ENCODE measurements around the gene ABCC8. TPM values are rescaled to one million over a fixed set of nuclear protein-coding genes. Genes with fewer than 3 reads are reported as not detected.

The ABCC8 gene
- not detected for polyA plus RNA-seq (2013, experiment 1 of 2)
- not detected for polyA plus RNA-seq (2013, experiment 2 of 2)

DNA sequence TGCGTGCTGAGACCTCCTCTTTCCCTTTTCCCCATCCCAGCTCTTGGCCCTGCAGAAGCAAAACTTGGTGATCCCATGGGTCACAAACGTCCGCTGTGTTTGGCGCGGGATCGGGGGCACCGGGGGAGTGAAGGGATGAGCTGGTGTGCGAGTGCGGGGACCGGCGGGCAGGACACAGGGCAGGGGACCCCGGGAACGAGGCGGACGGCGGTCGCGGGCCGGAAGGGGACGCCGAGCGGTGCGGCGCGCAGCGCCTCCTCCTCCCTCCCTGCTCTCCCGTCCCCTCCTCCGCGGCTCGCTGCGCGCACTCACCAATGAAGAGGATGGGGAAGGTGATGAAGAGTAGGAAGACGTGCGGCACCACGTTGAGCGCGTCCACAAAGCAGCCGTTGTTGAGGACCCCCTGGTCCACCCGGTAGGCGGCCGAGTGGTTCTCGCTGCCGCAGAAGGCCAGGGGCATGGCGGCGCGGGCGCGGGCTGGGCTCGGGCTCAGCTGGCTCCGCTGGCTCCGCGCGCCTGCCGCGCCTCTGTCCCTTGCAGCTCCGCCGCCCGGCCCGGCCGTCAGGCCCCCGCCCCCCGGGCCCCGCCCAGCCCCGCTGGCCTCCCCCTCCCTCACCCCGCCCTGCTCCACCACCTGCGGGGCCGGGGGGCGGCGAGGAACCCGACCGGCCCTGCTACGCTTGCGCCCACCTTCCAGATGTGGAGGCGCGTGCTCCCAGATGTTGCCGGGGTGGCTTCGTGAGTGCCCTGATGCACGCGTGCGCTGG, at the start of gene ABCC8:
Gene ABCC8, minus strand, starts transcription at position 529 of the 767 bp plus-strand sequence. Its CDS starts 69 bp downstream, at position 460.
- Histone ChIP-seq H3K14ac (ENCODE audit: low read length in 2 of 2) (no peak within 1 kb of the TSS), H3K9ac (ENCODE audit: low read length) (no peak within 1 kb of the TSS), H3K23ac (ENCODE audit: low read length in 2 of 2) (no peak within 1 kb of the TSS), H4K8ac (ENCODE audit: low read length) (no peak within 1 kb of the TSS), H4K91ac (ENCODE audit: low read length) (no peak within 1 kb of the TSS), H2AK5ac (ENCODE audit: low read length, severe bottlenecking) (no peak within 1 kb of the TSS), H2AFZ (ENCODE audit: low read depth, low read length) (no peak within 1 kb of the TSS), H2BK12ac (ENCODE audit: low read length in 2 of 2) (no peak within 1 kb of the TSS), H2BK120ac (ENCODE audit: low read depth, low read length) (no peak within 1 kb of the TSS), H3K4me1 (ENCODE audit: control insufficient read depth, insufficient read depth, low read depth, low read length) (peaks cover 9% of the 10 kb centered on the region), H3K27ac (ENCODE audit: low read length, poor library complexity, severe bottlenecking) (no peak within 1 kb of the TSS), H3K9me3 (ENCODE audit: control insufficient read depth, low read length) (no peaks in the 10 kb centered on the region), H2BK5ac (ENCODE audit: low read depth, low read length, poor library complexity, severe bottlenecking) (no peak within 1 kb of the TSS), H3K79me1 (replicated peaks; ENCODE audit: low read length, poor library complexity, severe bottlenecking) (no peaks in the 10 kb centered on the region), H3K18ac (ENCODE audit: low read depth in 1 of 2, low read length in 2 of 2) (no peak within 1 kb of the TSS), H3K36me3 (ENCODE audit: control insufficient read depth in 1 of 2, insufficient read depth in 2 of 2, low read depth in 1 of 2, low read length in 2 of 2) (no peaks in the 10 kb centered on the region), H3K4me3 (ENCODE audit: insufficient read depth in 1 of 2, low read depth in 1 of 2, low read length in 2 of 2) (peak within 1 kb of the TSS in 1 of 2 experiments; percentile 4), H3K4ac (ENCODE audit: low read depth in 1 of 2, low read length in 2 of 2) (no peak within 1 kb of the TSS), H3K27me3 (ENCODE audit: control insufficient read depth in 1 of 2, insufficient read depth in 1 of 2, low read length in 2 of 2) (peaks cover 85 to 86% of the 10 kb centered on the region in 2 experiments), H3K4me2 (ENCODE audit: low read length, poor library complexity, severe bottlenecking) (no peak within 1 kb of the TSS), H2BK15ac (ENCODE audit: low read depth, poor library complexity, severe bottlenecking) (no peak within 1 kb of the TSS)
- DNase-seq, result no peak
- 1% methylated on average over 25 of the region's 80 CpGs for WGBS

DNA sequence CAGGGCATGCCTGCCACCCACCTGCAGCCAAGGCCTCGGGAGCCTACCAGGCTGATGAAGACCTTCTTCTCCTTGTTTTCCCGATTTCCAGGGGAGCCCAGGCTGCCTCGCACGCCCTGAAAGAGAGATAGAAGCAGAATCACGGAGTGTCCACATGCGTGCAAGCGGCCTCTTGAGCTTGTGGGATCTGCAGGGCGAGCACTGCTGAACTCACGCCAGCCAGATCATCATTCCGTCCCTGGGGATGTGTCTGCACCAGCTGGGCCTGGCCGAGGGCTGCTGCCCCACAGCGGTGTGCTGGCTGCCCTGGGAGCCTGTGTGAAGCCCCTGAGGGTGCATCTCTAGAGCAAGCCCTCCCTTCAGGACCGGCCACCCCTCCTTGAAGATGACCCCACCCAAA, 49.7 kb upstream of the ABCC8 start:
- no peak overlapping the region for H3K18ac ChIP-seq (ENCODE audit: low read depth in 1 of 2, low read length in 2 of 2)
- H2BK120ac ChIP-seq (ENCODE audit: low read depth, low read length), result no peak overlapping the region
- H3K4me3 ChIP-seq (ENCODE audit: insufficient read depth in 1 of 2, low read depth in 1 of 2, low read length in 2 of 2), result no peak overlapping the region
- H3K27me3 ChIP-seq (ENCODE audit: control insufficient read depth in 1 of 2, insufficient read depth in 1 of 2, low read length in 2 of 2), result peaks cover 44 to 76% of the 10 kb centered on the region in 2 experiments
- H3K4me2 ChIP-seq (ENCODE audit: low read length, poor library complexity, severe bottlenecking), result no peak overlapping the region
- no peak overlapping the region for H2AK5ac ChIP-seq (ENCODE audit: low read length, severe bottlenecking)
- WGBS, result 87% methylated on average over 12 of the region's 13 CpGs
- no peaks in the 10 kb centered on the region for H3K36me3 ChIP-seq (ENCODE audit: control insufficient read depth in 1 of 2, insufficient read depth in 2 of 2, low read depth in 1 of 2, low read length in 2 of 2)
- H2BK12ac ChIP-seq (ENCODE audit: low read length in 2 of 2), result no peak overlapping the region
- no peak overlapping the region for H3K9ac ChIP-seq (ENCODE audit: low read length)
- H3K4me1 ChIP-seq (ENCODE audit: control insufficient read depth, insufficient read depth, low read depth, low read length), result no peaks in the 10 kb centered on the region
- peak overlapping the region in 1 of 2 experiments; percentile 3 for H3K14ac ChIP-seq (ENCODE audit: low read length in 2 of 2)
- H4K91ac ChIP-seq (ENCODE audit: low read length), result no peak overlapping the region
- H3K79me1 ChIP-seq (replicated peaks; ENCODE audit: low read length, poor library complexity, severe bottlenecking), result no peaks in the 10 kb centered on the region
- H2AFZ ChIP-seq (ENCODE audit: low read depth, low read length), result no peak overlapping the region
- no peak overlapping the region for H2BK15ac ChIP-seq (ENCODE audit: low read depth, poor library complexity, severe bottlenecking)
- no peak overlapping the region for H3K23ac ChIP-seq (ENCODE audit: low read length in 2 of 2)
- no peak overlapping the region for H3K27ac ChIP-seq (ENCODE audit: low read length, poor library complexity, severe bottlenecking)
- no peak overlapping the region for H3K4ac ChIP-seq (ENCODE audit: low read depth in 1 of 2, low read length in 2 of 2)
- no peak overlapping the region for H4K8ac ChIP-seq (ENCODE audit: low read length)
- no peaks in the 10 kb centered on the region for H3K9me3 ChIP-seq (ENCODE audit: control insufficient read depth, low read length)
- H2BK5ac ChIP-seq (ENCODE audit: low read depth, low read length, poor library complexity, severe bottlenecking), result no peak overlapping the region
- no peak for DNase-seq

DNA sequence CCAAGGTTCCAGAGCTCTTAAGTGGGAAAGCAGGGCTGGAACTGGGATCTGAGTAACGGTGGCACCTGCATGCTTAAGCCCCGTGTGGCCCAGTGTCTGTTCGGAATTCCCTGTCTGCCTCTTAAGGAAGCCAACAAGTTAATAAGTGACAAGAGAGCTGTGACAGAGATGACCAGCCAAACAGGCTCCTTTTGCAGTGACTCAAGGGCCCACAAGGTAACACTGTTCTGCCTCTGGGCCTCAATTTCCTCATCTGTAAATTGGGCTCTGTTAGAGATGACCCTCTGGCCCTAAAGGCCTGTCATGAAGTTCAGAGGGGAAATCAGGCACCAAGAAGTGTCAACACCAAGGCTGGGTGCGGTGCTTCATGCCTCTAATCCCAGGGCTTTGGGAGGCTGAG, 48.9 kb upstream of the ABCC8 start:
- Histone ChIP-seq H2BK15ac (ENCODE audit: low read depth, poor library complexity, severe bottlenecking) (no peak overlapping the region), H3K14ac (ENCODE audit: low read length in 2 of 2) (no peak overlapping the region), H3K27me3 (ENCODE audit: control insufficient read depth in 1 of 2, insufficient read depth in 1 of 2, low read length in 2 of 2) (peaks cover 39 to 71% of the 10 kb centered on the region in 2 experiments), H4K91ac (ENCODE audit: low read length) (no peak overlapping the region), H3K18ac (ENCODE audit: low read depth in 1 of 2, low read length in 2 of 2) (no peak overlapping the region), H3K79me1 (replicated peaks; ENCODE audit: low read length, poor library complexity, severe bottlenecking) (no peaks in the 10 kb centered on the region), H2BK5ac (ENCODE audit: low read depth, low read length, poor library complexity, severe bottlenecking) (no peak overlapping the region), H3K9me3 (ENCODE audit: control insufficient read depth, low read length) (no peaks in the 10 kb centered on the region), H3K4ac (ENCODE audit: low read depth in 1 of 2, low read length in 2 of 2) (no peak overlapping the region), H4K8ac (ENCODE audit: low read length) (no peak overlapping the region), H3K23ac (ENCODE audit: low read length in 2 of 2) (no peak overlapping the region), H2AFZ (ENCODE audit: low read depth, low read length) (no peak overlapping the region), H3K4me2 (ENCODE audit: low read length, poor library complexity, severe bottlenecking) (no peak overlapping the region), H2BK12ac (ENCODE audit: low read length in 2 of 2) (no peak overlapping the region), H3K36me3 (ENCODE audit: control insufficient read depth in 1 of 2, insufficient read depth in 2 of 2, low read depth in 1 of 2, low read length in 2 of 2) (no peaks in the 10 kb centered on the region), H3K9ac (ENCODE audit: low read length) (no peak overlapping the region), H3K27ac (ENCODE audit: low read length, poor library complexity, severe bottlenecking) (no peak overlapping the region), H2AK5ac (ENCODE audit: low read length, severe bottlenecking) (no peak overlapping the region), H2BK120ac (ENCODE audit: low read depth, low read length) (no peak overlapping the region), H3K4me3 (ENCODE audit: insufficient read depth in 1 of 2, low read depth in 1 of 2, low read length in 2 of 2) (no peak overlapping the region), H3K4me1 (ENCODE audit: control insufficient read depth, insufficient read depth, low read depth, low read length) (no peaks in the 10 kb centered on the region)
- DNase-seq, result no peak
- 81% methylated on average over 3 of the region's 4 CpGs for WGBS

DNA sequence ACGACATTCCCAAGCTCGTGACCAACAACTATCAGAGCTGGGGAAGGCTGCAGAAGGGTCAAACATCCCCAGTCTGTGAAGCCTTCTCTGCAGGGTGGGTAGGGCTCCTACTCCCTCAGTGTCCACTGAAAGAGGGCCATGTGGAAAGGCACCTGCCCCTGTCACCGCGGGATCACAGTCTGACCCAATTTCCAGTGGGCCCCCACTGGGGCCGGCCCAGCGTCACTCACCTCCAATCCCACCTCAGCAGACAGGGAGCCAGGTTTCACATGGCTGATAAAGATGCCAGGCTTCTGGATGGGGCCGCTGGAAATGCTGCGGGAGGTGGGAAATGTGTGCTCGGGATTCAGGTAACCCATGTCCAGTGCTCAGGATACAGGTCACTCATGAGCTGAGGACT, 47.6 kb upstream of the ABCC8 start:
- no peak overlapping the region for H2AK5ac ChIP-seq (ENCODE audit: low read length, severe bottlenecking)
- H3K4ac ChIP-seq (ENCODE audit: low read depth in 1 of 2, low read length in 2 of 2), result no peak overlapping the region
- no peak overlapping the region for H3K27ac ChIP-seq (ENCODE audit: low read length, poor library complexity, severe bottlenecking)
- H3K4me3 ChIP-seq (ENCODE audit: insufficient read depth in 1 of 2, low read depth in 1 of 2, low read length in 2 of 2), result no peak overlapping the region
- no peaks in the 10 kb centered on the region for H3K79me1 ChIP-seq (replicated peaks; ENCODE audit: low read length, poor library complexity, severe bottlenecking)
- no peak overlapping the region for H2AFZ ChIP-seq (ENCODE audit: low read depth, low read length)
- no peaks in the 10 kb centered on the region for H3K4me1 ChIP-seq (ENCODE audit: control insufficient read depth, insufficient read depth, low read depth, low read length)
- H3K9me3 ChIP-seq (ENCODE audit: control insufficient read depth, low read length), result no peaks in the 10 kb centered on the region
- DNase-seq, result no peak
- no peak overlapping the region for H3K18ac ChIP-seq (ENCODE audit: low read depth in 1 of 2, low read length in 2 of 2)
- no peak overlapping the region for H3K23ac ChIP-seq (ENCODE audit: low read length in 2 of 2)
- no peak overlapping the region for H3K14ac ChIP-seq (ENCODE audit: low read length in 2 of 2)
- no peaks in the 10 kb centered on the region for H3K36me3 ChIP-seq (ENCODE audit: control insufficient read depth in 1 of 2, insufficient read depth in 2 of 2, low read depth in 1 of 2, low read length in 2 of 2)
- H2BK120ac ChIP-seq (ENCODE audit: low read depth, low read length), result no peak overlapping the region
- H2BK12ac ChIP-seq (ENCODE audit: low read length in 2 of 2), result no peak overlapping the region
- no peak overlapping the region for H2BK15ac ChIP-seq (ENCODE audit: low read depth, poor library complexity, severe bottlenecking)
- H4K91ac ChIP-seq (ENCODE audit: low read length), result no peak overlapping the region
- H4K8ac ChIP-seq (ENCODE audit: low read length), result no peak overlapping the region
- H3K9ac ChIP-seq (ENCODE audit: low read length), result no peak overlapping the region
- WGBS, result 91% methylated on average over 9 of the region's 9 CpGs
- no peak overlapping the region for H3K4me2 ChIP-seq (ENCODE audit: low read length, poor library complexity, severe bottlenecking)
- H3K27me3 ChIP-seq (ENCODE audit: control insufficient read depth in 1 of 2, insufficient read depth in 1 of 2, low read length in 2 of 2), result peaks cover 35 to 68% of the 10 kb centered on the region in 2 experiments
- no peak overlapping the region for H2BK5ac ChIP-seq (ENCODE audit: low read depth, low read length, poor library complexity, severe bottlenecking)
